GM12878 (cell line): ENCODE results near the gene GRPEL2. TPM values are rescaled to one million over a fixed set of nuclear protein-coding genes. Genes with fewer than 3 reads are reported as not detected.
A peak's percentile ranks its signal among the peaks of the same experiment; 100 is the strongest.

Experiments
- ATAC-seq: fragments of 200-7000 bp; cut with Tn5 transposase; 3 replicates; pipeline ENCODE4 v1.9.1; 2020; ENCODE audit warnings: mild to moderate bottlenecking, moderate library complexity
- BruUV-seq: library from RNA; stranded (reverse); fragments of 400-500 nt; replicated peaks from 2 replicates; lab custom pipeline; 2021; lab: Mats Ljungman, UMichigan
- CTCF ChIA-PET: fragments of 300-600 bp; sonication (Branson Sonifier 250); formaldehyde crosslinking; extraction: SDS; loops from one replicate; lab custom pipeline; 2021; ENCODE audit warnings: inconsistent platforms; lab: Yijun Ruan, JAX
- POLR2A ChIA-PET: fragments of 350-600 bp; formaldehyde crosslinking; extraction: SDS; loops from one replicate; lab custom pipeline; 2021; ENCODE audit warnings: inconsistent platforms; lab: Charles Lee
- RAD21 ChIA-PET: fragments of 300-600 bp; sonication (Branson Sonifier 250); formaldehyde crosslinking; loops from one replicate; lab custom pipeline; 2023; ENCODE audit warnings: antibody characterized with exemption; ENCODE audit not compliant: unreplicated experiment; lab: Charles Lee
- SMC1A ChIA-PET: fragments of 300-600 bp; sonication (Branson Sonifier 250); formaldehyde crosslinking; loops from one replicate; lab custom pipeline; 2023; ENCODE audit not compliant: unreplicated experiment, uncharacterized antibody; lab: Charles Lee
- DNase-seq: peaks from one replicate; pipeline ENCODE4 v3.0.0-alpha.2; 2011; ENCODE audit warnings: low read depth, low spot score
- FAIRE-seq: peaks from 3 replicates; lab custom pipeline; 2011; peaks lifted over from hg19 to GRCh38; lab: Jason Lieb, UNC
- H2AFZ ChIP-seq: 2 replicates; pipeline ENCODE4 v1.6.0; 2011; ENCODE audit warnings: low read depth, low read length, control low read depth; ENCODE audit not compliant: control insufficient read depth
- H3K27ac ChIP-seq: 2 replicates; pipeline ENCODE4 v1.5.1; 2011; ENCODE audit warnings: control low read depth; ENCODE audit not compliant: control insufficient read depth, insufficient read depth
- H3K27me3 ChIP-seq, 2 experiments: replicated peaks in 1 of 2; 2 replicates each; pipeline versions ENCODE4 v1.6.0 to v1.6.1; 2011; ENCODE audit warnings: low read length in 1 of 2; ENCODE audit not compliant: control insufficient read depth in 2 of 2, insufficient read depth in 2 of 2
- H3K36me3 ChIP-seq, 2 experiments: 2 replicates each; pipeline ENCODE4 v1.5.1; 2011; ENCODE audit warnings: low read length in 1 of 2; ENCODE audit not compliant: control insufficient read depth in 2 of 2, insufficient read depth in 2 of 2
- H3K4me1 ChIP-seq: 2 replicates; pipeline ENCODE4 v1.6.1; 2011; ENCODE audit warnings: mild to moderate bottlenecking, low read length, moderate library complexity, mixed read lengths; ENCODE audit not compliant: control insufficient read depth, insufficient read depth
- H3K4me2 ChIP-seq: 2 replicates; pipeline ENCODE4 v1.6.0; 2011; ENCODE audit warnings: control low read depth; ENCODE audit not compliant: control insufficient read depth, insufficient read depth
- H3K4me3 ChIP-seq: fragments of 200-600 bp; sonication (generic); 2 replicates; pipeline ENCODE4 v1.5.1; 2016
- H3K79me2 ChIP-seq: 2 replicates; pipeline ENCODE4 v1.6.0; 2011; ENCODE audit warnings: low read length; ENCODE audit not compliant: control insufficient read depth, insufficient read depth
- H3K9ac ChIP-seq: 2 replicates; pipeline ENCODE4 v1.8.0; 2011; ENCODE audit warnings: low read length, control low read depth, mixed read lengths; ENCODE audit not compliant: control insufficient read depth, insufficient read depth
- H3K9me3 ChIP-seq: replicated peaks from 3 replicates; pipeline ENCODE4 v1.5.1; 2011; ENCODE audit warnings: mild to moderate bottlenecking, low read length; ENCODE audit not compliant: control insufficient read depth, insufficient read depth
- H4K20me1 ChIP-seq: 2 replicates; pipeline ENCODE4 v1.6.0; 2011; ENCODE audit not compliant: control insufficient read depth, insufficient read depth
- ATF7 ChIP-seq: fragments of 450-650 bp; IDR thresholded peaks from 2 replicates; pipeline ENCODE4 v1.6.1; 2016; ENCODE audit warnings: low read depth, mild to moderate bottlenecking
- BHLHE40 ChIP-seq, 2 experiments: fragments of 450-650 bp in 1 of 2; IDR thresholded peaks; 2 replicates each; pipeline ENCODE4 v1.6.1; 2011 to 2017; ENCODE audit warnings: low read depth in 2 of 2, borderline replicate concordance in 1 of 2, improper control_type of control experiment in 1 of 2, low read length in 1 of 2, mild to moderate bottlenecking in 1 of 2
- CHD2 ChIP-seq: IDR thresholded peaks from 2 replicates; pipeline ENCODE4 v1.6.1; 2011; ENCODE audit warnings: low read depth, low read length, improper control_type of control experiment, borderline replicate concordance
- CTCF ChIP-seq, 3 experiments: IDR thresholded peaks in 2 of 3; conservative IDR thresholded peaks in 1 of 3; 2 replicates each; pipeline ENCODE4 v1.5.1; 2011; ENCODE audit warnings: low read depth in 3 of 3, low read length in 3 of 3, mild to moderate bottlenecking in 3 of 3, control low read depth in 2 of 3, moderate library complexity in 2 of 3, inconsistent platforms in 1 of 3, mixed read lengths in 1 of 3; ENCODE audit not compliant: control insufficient read depth in 2 of 3, insufficient read depth in 1 of 3; ENCODE audit errors: extremely low read depth in 1 of 3
- CUX1 ChIP-seq: IDR thresholded peaks from 2 replicates; pipeline ENCODE4 v1.6.1; 2012; ENCODE audit warnings: improper control_type of control experiment, low read depth, low read length; ENCODE audit not compliant: insufficient replicate concordance
- MEF2B ChIP-seq: fragments of 450-650 bp; IDR thresholded peaks from 2 replicates; pipeline ENCODE4 v1.6.1; 2018; ENCODE audit warnings: mild to moderate bottlenecking, moderate library complexity; ENCODE audit not compliant: partially characterized antibody, poor library complexity, severe bottlenecking
- MLLT1 ChIP-seq: fragments of 450-650 bp; IDR thresholded peaks from 2 replicates; pipeline ENCODE4 v1.6.1; 2016; ENCODE audit warnings: mild to moderate bottlenecking
- NBN ChIP-seq: fragments of 450-650 bp; IDR thresholded peaks from 2 replicates; pipeline ENCODE4 v1.6.1; 2016
- NFIC ChIP-seq: IDR thresholded peaks from 2 replicates; pipeline ENCODE4 v1.6.1; 2012; ENCODE audit warnings: low read depth, mild to moderate bottlenecking, inconsistent platforms, low read length, moderate library complexity
- POLR2A ChIP-seq: IDR thresholded peaks from 2 replicates; pipeline ENCODE4 v1.6.1; 2011; ENCODE audit warnings: low read depth, mild to moderate bottlenecking, low read length
- RUNX3 ChIP-seq: IDR thresholded peaks from 2 replicates; pipeline ENCODE4 v1.6.1; 2012; ENCODE audit warnings: low read length, inconsistent platforms
- WGBS: methylation state at CpG from one replicate; pipeline ENCODE4 v1.1.6; 2016; ENCODE audit warnings: low lambda C conversion rate; ENCODE audit not compliant: insufficient replicate concordance, insufficient coverage; ENCODE audit errors: missing lambda C conversion rate; 5-methylcytosine and 5-hydroxymethylcytosine counted together
- in situ Hi-C: fragments of 300-500 bp; cut with MboI; formaldehyde crosslinking; loops from 9 replicates; pipeline ENCODE4 v1.14.3; 2018; ENCODE audit warnings: mixed read lengths
- intact Hi-C: fragments of 100-400 bp; cut with micrococcal nuclease; formaldehyde crosslinking; loops from one replicate; pipeline ENCODE4 v1.14.2; 2022; ENCODE audit not compliant: unreplicated experiment
- polyA plus RNA-seq, 11 experiments: library from polyadenylated mRNA; depleted of rRNA in 4 of 11; unstranded in 6 of 11; stranded (reverse) in 5 of 11; fragments of >200 nt; fragmentation: Nextera tagmentation in 4 of 11; fragmentation: Illumina TruSeq in 1 of 11; extraction: Ambion mirVana in 4 of 11; extraction: Trizol in 1 of 11; gene quantifications; 1 replicate in 1 of 11; 2 replicates in 10 of 11; pipeline versions ENCODE4 v1.2.1 to v1.2.3, GENCODE V29; 2011 to 2016; ENCODE audit warnings: inconsistent platforms in 2 of 11, missing spikeins in 2 of 11, low read depth in 1 of 11
- total RNA-seq, 4 experiments: library from RNA; depleted of rRNA in 3 of 4; stranded (reverse); fragments of >200 nt in 3 of 4; fragmentation: Illumina TruSeq in 1 of 4; extraction: Trizol in 1 of 4; gene quantifications; 2 replicates each; pipeline versions ENCODE4 v1.2.1 to v1.2.3, GENCODE V29; 2013 to 2021
- TF ChIP-seq, protein P1 (sequence below): fragments of 450-650 bp; IDR thresholded peaks from 2 replicates; pipeline ENCODE4 v1.6.1; 2017; ENCODE audit warnings: mild to moderate bottlenecking

The GRPEL2 gene
- total and polyA plus RNA-seq, 10 of the 15 experiments (the other 5 are each of a cell fraction or from before 2014, with no cell fraction given), result 4.4 to 20.2 (median 14.1) TPM

DNA sequence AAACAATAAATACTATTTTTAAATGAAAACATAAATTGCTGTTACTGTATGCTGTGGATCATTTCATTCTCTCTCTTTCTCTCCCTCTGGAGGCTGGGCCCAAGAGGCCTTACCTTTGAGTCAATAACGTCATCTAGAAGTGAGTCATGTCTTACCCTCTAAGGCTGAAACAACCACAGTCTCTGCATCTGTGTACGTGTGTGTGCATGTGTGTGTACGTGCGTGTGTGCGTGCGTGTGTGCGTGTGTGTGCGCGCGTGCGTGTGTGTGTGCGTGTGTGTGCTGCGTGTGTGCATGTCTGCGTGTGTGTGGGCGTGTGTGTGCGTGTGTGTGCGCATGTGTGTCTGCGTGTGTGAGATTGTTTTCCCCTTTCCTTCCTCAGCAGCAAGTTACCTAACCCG is 47.4 kb downstream of the GRPEL2 start:
- ChIA-PET RAD21 (no interaction called here), SMC1A (no interaction called here), CTCF (no interaction called here), POLR2A (no interaction called here)
- intact Hi-C loops, result no loop called here
- H3K4me2 ChIP-seq, result no peak overlapping the region
- H3K27me3 ChIP-seq, result peaks cover 2% of the 10 kb centered on the region in 2 experiments; a peak in 2 of 4 replicates
- H2AFZ ChIP-seq, result no peak overlapping the region
- no peaks in the 10 kb centered on the region for H3K36me3 ChIP-seq
- in situ Hi-C loops, result no loop called here
- WGBS, result 53% methylated on average over 16 of the region's 19 CpGs
- no TSS peak for BruUV-seq
- FAIRE-seq (no peak), ATAC-seq (peak; percentile 80), DNase-seq (no peak)
- H3K4me1 ChIP-seq, result no peaks in the 10 kb centered on the region
- H3K27ac ChIP-seq, result no peak overlapping the region
- no peak overlapping the region for H3K4me3 ChIP-seq
- no peaks in the 10 kb centered on the region for H4K20me1 ChIP-seq
- no peaks in the 10 kb centered on the region for H3K79me2 ChIP-seq
- H3K9me3 ChIP-seq, result no peaks in the 10 kb centered on the region
- no peak overlapping the region for H3K9ac ChIP-seq
- peak; percentile 58; the same call in 1 of the 2 replicates for TF ChIP-seq NBN
- TF ChIP-seq CHD2, result 0 out of 2 replicates have a peak, but pooled peaks have one; percentile 25
- TF ChIP-seq BHLHE40 (IDR thresholded peaks at IDR 0.05; ENCODE audit: borderline replicate concordance in 1 of 2, low read depth in 2 of 2, low read length in 1 of 2), result peak in 1 of 2 experiments; percentile 42; a peak in 2 of 4 replicates
- no peak for TF ChIP-seq CTCF (IDR thresholded peaks at IDR 0.05 in 2 of 3, conservative IDR thresholded peaks at IDR 0.05 in 1 of 3; ENCODE audit: control insufficient read depth in 2 of 3, extremely low read depth in 1 of 3, insufficient read depth in 1 of 3, low read depth in 3 of 3, low read length in 3 of 3)
- peak; percentile 35; the same call in 1 of the 2 replicates for TF ChIP-seq RUNX3
- TF ChIP-seq ATF7, result peak; percentile 75
- TF ChIP-seq POLR2A, result no peak
- no peak for TF ChIP-seq NFIC
- TF ChIP-seq, protein P1, sequence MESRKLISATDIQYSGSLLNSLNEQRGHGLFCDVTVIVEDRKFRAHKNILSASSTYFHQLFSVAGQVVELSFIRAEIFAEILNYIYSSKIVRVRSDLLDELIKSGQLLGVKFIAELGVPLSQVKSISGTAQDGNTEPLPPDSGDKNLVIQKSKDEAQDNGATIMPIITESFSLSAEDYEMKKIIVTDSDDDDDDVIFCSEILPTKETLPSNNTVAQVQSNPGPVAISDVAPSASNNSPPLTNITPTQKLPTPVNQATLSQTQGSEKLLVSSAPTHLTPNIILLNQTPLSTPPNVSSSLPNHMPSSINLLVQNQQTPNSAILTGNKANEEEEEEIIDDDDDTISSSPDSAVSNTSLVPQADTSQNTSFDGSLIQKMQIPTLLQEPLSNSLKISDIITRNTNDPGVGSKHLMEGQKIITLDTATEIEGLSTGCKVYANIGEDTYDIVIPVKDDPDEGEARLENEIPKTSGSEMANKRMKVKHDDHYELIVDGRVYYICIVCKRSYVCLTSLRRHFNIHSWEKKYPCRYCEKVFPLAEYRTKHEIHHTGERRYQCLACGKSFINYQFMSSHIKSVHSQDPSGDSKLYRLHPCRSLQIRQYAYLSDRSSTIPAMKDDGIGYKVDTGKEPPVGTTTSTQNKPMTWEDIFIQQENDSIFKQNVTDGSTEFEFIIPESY, result peak; percentile 53; the same call in 1 of the 2 replicates
- TF ChIP-seq MLLT1, result 0 out of 2 replicates have a peak, but pooled peaks have one; percentile 27
- TF ChIP-seq MEF2B, result no peak
- no peak for TF ChIP-seq CUX1
